ENCODE measurements around the gene IGF1.
"Not testable (repeated sequence)": the region's sequence is repeated elsewhere in the genome, so short reads cannot be mapped to it uniquely, and the experiment has no call there.

IGF1 gene

DNA sequence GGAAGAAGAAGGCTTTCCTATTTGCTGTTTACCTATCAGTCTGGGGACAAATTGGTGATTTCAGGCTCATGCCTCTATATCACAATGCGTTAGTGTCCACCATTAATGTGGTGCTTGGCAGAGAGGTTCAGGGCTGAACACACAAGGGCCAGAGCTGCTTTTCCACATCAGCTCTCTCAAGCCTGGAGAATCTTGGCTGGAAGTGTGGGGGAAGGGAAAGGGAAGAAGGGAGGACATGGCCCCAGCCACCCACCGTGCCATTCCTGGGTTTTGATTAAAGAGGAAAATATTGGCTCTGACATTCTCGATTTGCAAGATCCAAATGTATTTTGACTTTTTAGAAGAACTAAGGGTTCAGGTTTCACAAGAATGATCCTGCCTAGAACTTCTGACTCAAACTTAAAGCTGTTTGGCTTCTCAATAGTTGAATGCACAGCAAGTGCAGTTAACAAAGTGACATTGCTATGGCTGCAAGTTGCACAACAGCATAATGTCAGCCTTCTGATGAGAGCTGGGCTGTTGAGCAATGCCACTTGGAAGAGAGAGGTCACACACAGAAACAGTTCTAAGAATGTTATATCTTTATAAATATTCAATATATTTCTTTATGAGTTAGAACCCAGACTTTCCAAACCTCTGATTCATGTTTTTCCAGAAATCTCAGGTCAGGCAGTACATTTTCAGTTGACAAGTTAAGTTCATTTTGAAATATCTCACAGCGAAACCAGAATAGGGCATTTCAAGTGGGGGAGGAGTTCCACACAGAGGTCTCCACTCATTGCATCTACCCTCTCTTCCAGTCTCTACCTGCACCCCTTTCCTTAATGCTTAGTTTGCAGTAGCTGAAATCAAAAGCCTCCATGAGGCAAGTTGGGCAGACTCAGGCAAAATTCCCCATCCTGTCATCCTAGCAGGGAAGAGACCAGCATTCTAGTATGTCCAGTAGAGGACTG lies 25.3 kb downstream of the IGF1 start:
- no peak for DNase-seq

- DNase-seq, result no peak
These were observed 26.0 kb downstream of the IGF1 start for GRCh38 chr12:102454330-102454729.

DNA sequence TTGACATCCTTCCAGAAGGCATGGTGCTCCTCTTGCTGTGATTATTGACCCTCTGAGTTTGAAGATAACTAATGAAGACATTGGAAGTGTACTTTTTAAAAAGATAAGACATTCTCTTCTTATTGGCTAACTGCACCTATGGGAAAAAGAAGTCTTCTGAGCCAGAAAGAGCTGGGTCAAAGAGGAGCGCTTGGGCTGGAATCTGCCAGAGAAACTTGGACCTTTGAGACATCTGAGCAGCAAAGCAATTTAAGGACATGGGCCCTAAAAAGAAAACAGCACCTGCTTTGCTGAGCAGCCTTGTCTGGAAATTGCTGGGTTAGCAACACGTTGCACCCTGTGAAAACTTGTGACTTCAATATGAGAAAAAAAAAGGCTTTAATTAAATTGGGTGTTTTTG lies 27.8 kb downstream of the IGF1 start:
- DNase-seq, result no peak

DNA sequence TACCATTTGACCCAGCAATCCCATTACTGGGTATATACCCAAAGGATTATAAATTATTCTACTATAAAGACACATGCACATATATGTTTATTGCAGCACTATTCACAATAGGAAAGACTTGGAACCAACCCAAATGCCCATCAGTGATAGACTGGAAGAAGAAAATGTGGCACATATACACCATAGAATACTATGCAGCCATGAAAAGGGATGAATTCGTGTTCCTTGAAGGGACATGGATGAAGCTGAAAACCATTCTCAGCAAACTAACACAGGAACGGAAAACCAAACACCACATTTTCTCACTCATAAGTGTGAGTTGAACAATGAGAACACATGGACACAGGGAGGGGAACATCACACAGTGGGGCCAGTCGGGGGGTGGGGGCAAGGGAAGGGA lies 31.3 kb downstream of the IGF1 start:
- not testable (repeated sequence) for DNase-seq

DNA sequence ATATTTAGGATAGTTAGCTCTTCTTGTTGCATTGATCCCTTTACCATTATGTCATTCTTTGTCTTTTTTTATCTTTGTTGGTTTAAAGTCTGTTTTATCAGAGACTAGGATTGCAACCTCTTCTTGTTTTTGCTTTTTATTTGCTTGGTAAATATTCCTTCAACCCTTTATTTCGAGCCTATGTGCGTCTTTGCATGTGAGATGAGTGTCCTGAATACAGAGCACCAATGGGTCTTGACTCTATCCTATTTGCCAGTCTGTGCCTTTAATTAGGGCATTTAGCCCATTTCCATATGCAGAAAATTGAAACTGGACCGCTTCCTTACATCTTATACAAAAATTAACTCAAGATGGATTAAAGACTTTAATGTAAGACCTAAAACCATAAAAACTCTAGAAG lies 32.9 kb downstream of the IGF1 start:
- not testable (repeated sequence) for DNase-seq

GRCh38 chr12:102444707-102445106 lies 35.7 kb downstream of the IGF1 start:
- no peak for DNase-seq

GRCh38 chr12:102444093-102444492 lies 36.3 kb downstream of the IGF1 start:
- no peak for DNase-seq

GRCh38 chr12:102441077-102441596 lies 39.2 kb downstream of the IGF1 start:
- no peak for DNase-seq

GRCh38 chr12:102439426-102440405 lies 40.6 kb downstream of the IGF1 start:
- no peak for DNase-seq

- DNase-seq, result no peak
These were observed 41.5 kb downstream of the IGF1 start for GRCh38 chr12:102438827-102439210.

- no peak for DNase-seq
These were observed 42.1 kb downstream of the IGF1 start for GRCh38 chr12:102438047-102438826.

- DNase-seq, result no peak
These were observed 42.9 kb downstream of the IGF1 start for GRCh38 chr12:102437511-102437910.

- no peak for DNase-seq
These were observed 43.5 kb downstream of the IGF1 start for GRCh38 chr12:102436867-102437266.

- no peak for DNase-seq
These were observed 44.4 kb downstream of the IGF1 start for GRCh38 chr12:102435827-102436436.

- DNase-seq, result no peak
These were observed 47.1 kb downstream of the IGF1 start for GRCh38 chr12:102433304-102433703.

DNA sequence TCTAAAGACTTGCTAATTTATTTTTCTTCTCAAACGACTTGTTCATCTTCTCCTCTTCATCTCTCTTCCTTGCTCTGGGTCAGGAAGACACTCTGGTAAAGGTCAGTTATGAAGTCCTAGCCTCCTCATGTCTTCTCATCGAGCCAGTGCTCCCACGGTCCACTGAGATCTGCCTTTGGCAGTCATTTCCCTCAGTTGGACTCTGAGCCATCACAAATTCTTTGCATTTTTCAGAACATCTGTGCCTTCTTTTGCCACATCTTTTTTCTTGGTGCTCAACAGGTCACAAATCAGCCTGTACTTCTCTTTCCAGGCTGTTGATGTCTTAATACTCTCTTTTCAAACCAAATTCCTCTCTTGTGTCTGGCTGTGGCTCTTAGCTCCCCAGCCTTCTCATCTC lies 49.7 kb downstream of the IGF1 start:
- no peak for DNase-seq

- DNase-seq, result no peak
These were observed 50.9 kb downstream of the IGF1 start for GRCh38 chr12:102429211-102430154.

DNA sequence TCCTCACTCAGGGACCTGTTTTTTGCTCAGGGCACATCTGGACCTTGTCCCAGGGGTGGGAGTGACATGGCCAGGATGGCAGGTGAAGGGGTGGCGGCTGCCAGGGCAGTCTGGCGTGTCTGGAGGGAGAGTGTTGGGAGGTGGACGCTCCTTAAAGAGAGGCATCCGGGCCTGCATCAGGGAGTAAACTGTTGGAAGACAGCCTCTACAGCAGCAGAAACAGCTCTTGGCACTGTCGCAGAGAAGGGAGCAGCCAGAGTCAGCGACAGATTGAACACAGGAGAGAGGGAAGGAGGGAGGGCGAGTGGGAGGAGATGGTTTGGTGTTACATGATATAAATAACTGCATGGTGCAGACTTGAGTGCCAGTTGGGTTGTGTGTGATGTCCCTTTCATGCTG lies 52.8 kb downstream of the IGF1 start:
- DNase-seq, result no peak

GRCh38 chr12:102426599-102427542 lies 53.5 kb downstream of the IGF1 start:
- no peak for DNase-seq
